ENCODE measurements around the gene ATOH8. TPM values are rescaled to one million over a fixed set of nuclear protein-coding genes. Genes with fewer than 3 reads are reported as not detected.

ATOH8 gene
- total and polyA plus RNA-seq, 2 donors (not counting 3 experiments of a cell fraction or from before 2014, with no cell fraction given), result 10.3 to 12.8 TPM

DNA sequence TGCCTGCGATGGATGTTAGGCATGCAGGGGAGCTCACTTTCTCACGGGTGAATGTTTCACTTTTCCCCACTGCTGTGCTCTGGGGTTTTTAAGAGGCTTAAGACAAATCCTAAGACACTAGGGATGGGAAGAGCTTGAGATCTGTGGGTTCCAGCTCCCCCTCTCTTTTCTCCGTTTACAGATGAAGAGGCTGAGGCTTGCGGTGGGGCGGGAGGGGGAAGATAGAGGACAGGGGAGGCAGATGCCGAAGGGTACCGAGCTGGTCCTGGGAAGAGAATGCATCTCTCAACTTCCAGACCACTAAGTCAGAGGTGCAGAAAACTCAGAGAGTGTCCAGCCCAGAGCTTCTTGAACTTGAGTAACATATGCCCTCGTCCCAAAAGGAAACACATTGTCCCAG lies 8.2 kb upstream of the ATOH8 start:
- H3K9ac ChIP-seq (replicated peaks; ENCODE audit: extremely low read depth, insufficient read depth, low read length), result no peak overlapping the region
- H3K27me3 ChIP-seq (ENCODE audit: control insufficient read depth in 2 of 2, insufficient read depth in 2 of 2, low read length in 2 of 2), result no peaks in the 10 kb centered on the region

More for the DNA sequence above, 8.2 kb upstream of the ATOH8 start:
- DNase-seq (ENCODE audit: low read depth, low spot score) (no peak), FAIRE-seq (no peak)
- intact Hi-C loops (cut with micrococcal nuclease) (no loop called here), dilution Hi-C loops (cut with MboI; ENCODE audit: extremely low pct_ligation_motif_present, low sequenced_read_pairs) (no loop called here)
- no peak overlapping the region for H2AFZ ChIP-seq (ENCODE audit: low read depth, low read length)
- H3K9me1 ChIP-seq (replicated peaks; ENCODE audit: control insufficient read depth, extremely low read depth, insufficient read depth, low read length), result no peaks in the 10 kb centered on the region
- H3K4me1 ChIP-seq (ENCODE audit: control insufficient read depth, extremely low read depth, insufficient read depth, low read length), result peaks cover 30% of the 10 kb centered on the region
- no peaks in the 10 kb centered on the region for H3K36me3 ChIP-seq (ENCODE audit: control insufficient read depth in 2 of 2, extremely low read depth in 1 of 2, insufficient read depth in 2 of 2, low read length in 2 of 2)
- H4K20me1 ChIP-seq (replicated peaks; ENCODE audit: control insufficient read depth, extremely low read depth, insufficient read depth, low read length), result no peaks in the 10 kb centered on the region
- ChIA-PET POLR2A (interaction anchor here (1.1 kb wide), 1 partner anchor 26 kb away, joined by 9 read pairs; no protein-coding TSS in a partner anchor), CTCF (interaction anchor here (0.7 to 2.4 kb wide), 7 partner anchors 8 to 69 kb away, joined by 3 to 15 read pairs (median 6); partner anchors contain the start of gene ATOH8)
- BruUV-seq (replicated peaks), result no TSS peak
- H3K4me2 ChIP-seq (ENCODE audit: insufficient read depth, low read length), result no peak overlapping the region
- no peak for TF ChIP-seq MYC (IDR thresholded peaks at IDR 0.05; ENCODE audit: low read depth, low read length)
- no peak for TF ChIP-seq JUN (IDR thresholded peaks at IDR 0.05; ENCODE audit: borderline replicate concordance, insufficient read depth, insufficient read length, low read depth)
- TF ChIP-seq EZH2 (IDR thresholded peaks at IDR 0.05; ENCODE audit: borderline replicate concordance, low read depth, low read length, severe bottlenecking), result no peak
- no peak for TF ChIP-seq POLR2A (IDR thresholded peaks at IDR 0.05; ENCODE audit: low read depth, low read length)
- TF ChIP-seq, protein P1, sequence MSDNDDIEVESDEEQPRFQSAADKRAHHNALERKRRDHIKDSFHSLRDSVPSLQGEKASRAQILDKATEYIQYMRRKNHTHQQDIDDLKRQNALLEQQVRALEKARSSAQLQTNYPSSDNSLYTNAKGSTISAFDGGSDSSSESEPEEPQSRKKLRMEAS (IDR thresholded peaks at IDR 0.05; ENCODE audit: insufficient read depth, insufficient read length), result no peak
- TF ChIP-seq, protein P2, sequence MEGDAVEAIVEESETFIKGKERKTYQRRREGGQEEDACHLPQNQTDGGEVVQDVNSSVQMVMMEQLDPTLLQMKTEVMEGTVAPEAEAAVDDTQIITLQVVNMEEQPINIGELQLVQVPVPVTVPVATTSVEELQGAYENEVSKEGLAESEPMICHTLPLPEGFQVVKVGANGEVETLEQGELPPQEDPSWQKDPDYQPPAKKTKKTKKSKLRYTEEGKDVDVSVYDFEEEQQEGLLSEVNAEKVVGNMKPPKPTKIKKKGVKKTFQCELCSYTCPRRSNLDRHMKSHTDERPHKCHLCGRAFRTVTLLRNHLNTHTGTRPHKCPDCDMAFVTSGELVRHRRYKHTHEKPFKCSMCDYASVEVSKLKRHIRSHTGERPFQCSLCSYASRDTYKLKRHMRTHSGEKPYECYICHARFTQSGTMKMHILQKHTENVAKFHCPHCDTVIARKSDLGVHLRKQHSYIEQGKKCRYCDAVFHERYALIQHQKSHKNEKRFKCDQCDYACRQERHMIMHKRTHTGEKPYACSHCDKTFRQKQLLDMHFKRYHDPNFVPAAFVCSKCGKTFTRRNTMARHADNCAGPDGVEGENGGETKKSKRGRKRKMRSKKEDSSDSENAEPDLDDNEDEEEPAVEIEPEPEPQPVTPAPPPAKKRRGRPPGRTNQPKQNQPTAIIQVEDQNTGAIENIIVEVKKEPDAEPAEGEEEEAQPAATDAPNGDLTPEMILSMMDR (IDR thresholded peaks at IDR 0.05; ENCODE audit: extremely low read depth in 1 of 2, insufficient read depth in 1 of 2, low read depth in 1 of 2, low read length in 2 of 2), result no peak
- TF ChIP-seq GATA2 (IDR thresholded peaks at IDR 0.05; ENCODE audit: insufficient read depth, insufficient read length, low read depth, low read length), result no peak
- no peak for TF ChIP-seq FOS (IDR thresholded peaks at IDR 0.05; ENCODE audit: borderline replicate concordance, insufficient read depth, low read length)
- no peak for TF ChIP-seq POLR2AphosphoS5 (IDR thresholded peaks at IDR 0.05; ENCODE audit: insufficient read depth, low read depth, low read length)
- H3K4me3 ChIP-seq (replicated peaks in 1 of 3; ENCODE audit: insufficient read depth in 1 of 3, low read depth in 1 of 3, low read length in 3 of 3), result no peak overlapping the region
- no peak overlapping the region for H3K27ac ChIP-seq (ENCODE audit: insufficient read depth, low read depth, low read length)
- no peaks in the 10 kb centered on the region for H3K9me3 ChIP-seq (replicated peaks; ENCODE audit: control insufficient read depth, insufficient read depth, low read length)
- H3K79me2 ChIP-seq (ENCODE audit: control insufficient read depth, insufficient read depth, low read length), result no peaks in the 10 kb centered on the region

All from endothelial cell of umbilical vein (primary cell).